Heart left ventricle (tissue), 13 donors: ENCODE data around the gene MKI67.

Experiments used
- POLR2A ChIP-seq, 2 donors: fragments of 450-650 bp; IDR thresholded peaks; one replicate each; pipeline ENCODE4 v1.6.1; 2017; ENCODE audit warnings: antibody characterized with exemption in 2 of 2, mild to moderate bottlenecking in 2 of 2, moderate library complexity in 2 of 2
- TF ChIP-seq, protein P1 (sequence below), 12 donors: fragments of 200-600 bp; sonication (generic) in 4 of 12; IDR thresholded peaks; one replicate each; pipeline versions ENCODE4 v1.5.0 to v1.8.0; 2018 to 2022; ENCODE audit warnings: antibody characterized with exemption in 12 of 12, mild to moderate bottlenecking in 5 of 12
- donor health status: ischemic (EF 13 %, LVEDD 7.1; RV severe dilation, severe dysfunction).
- donor health status: DM: no; HTN: yes; CAD: no.
- donor health status: DM: no; HTN: no; CAD: no.
- donor health status: ischemic (EF 25% LVEDD 6.9; RV normal size, moderate dysfunction).
- donor health status: ischemic (EF 25% LVEDD 5.7; RV mildly dilated, moderate dysfunction).
- donor health status: ischemic (EF 35%, LVEDD 5.7; RV mildly dilated, moderate dysfunction).
- donor health status: nonischemic (EF 11% LVEDD 7.7; RV severe dilation, severe dysfunction).
- donor health status: DM: yes; HTN: yes; CAD: no.
- donor health status: PGD.
- donor health status: ischemic (EF 29% LVEDD 5.4; RV normal size, mild dysfunction).
- donor health status: nonischemic (EF 23%, LVEDD 6.1; RV moderate dilation, normal function).

DNA sequence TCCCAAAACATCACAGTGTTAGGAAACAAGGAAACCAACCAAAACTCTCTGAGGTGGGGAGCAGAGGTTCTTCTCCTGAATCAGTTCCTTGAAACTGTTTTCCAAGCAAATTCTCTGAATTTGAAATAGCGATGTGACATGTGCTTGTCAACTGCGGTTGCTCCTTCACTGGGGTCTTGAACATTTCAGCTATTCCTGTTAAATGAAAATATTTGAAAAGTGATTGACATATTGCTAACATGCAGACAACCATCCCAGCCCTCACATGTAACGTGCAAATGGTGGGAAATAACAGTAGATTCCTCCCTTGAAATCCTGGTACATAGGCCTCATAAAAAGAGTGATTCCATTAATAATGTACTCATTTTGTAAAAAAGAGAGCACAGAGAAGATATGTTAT is 15.9 kb downstream of the MKI67 start:
- TF ChIP-seq, protein P1, sequence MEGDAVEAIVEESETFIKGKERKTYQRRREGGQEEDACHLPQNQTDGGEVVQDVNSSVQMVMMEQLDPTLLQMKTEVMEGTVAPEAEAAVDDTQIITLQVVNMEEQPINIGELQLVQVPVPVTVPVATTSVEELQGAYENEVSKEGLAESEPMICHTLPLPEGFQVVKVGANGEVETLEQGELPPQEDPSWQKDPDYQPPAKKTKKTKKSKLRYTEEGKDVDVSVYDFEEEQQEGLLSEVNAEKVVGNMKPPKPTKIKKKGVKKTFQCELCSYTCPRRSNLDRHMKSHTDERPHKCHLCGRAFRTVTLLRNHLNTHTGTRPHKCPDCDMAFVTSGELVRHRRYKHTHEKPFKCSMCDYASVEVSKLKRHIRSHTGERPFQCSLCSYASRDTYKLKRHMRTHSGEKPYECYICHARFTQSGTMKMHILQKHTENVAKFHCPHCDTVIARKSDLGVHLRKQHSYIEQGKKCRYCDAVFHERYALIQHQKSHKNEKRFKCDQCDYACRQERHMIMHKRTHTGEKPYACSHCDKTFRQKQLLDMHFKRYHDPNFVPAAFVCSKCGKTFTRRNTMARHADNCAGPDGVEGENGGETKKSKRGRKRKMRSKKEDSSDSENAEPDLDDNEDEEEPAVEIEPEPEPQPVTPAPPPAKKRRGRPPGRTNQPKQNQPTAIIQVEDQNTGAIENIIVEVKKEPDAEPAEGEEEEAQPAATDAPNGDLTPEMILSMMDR (IDR thresholded peaks at IDR 0.05), result no peak
- no peak for TF ChIP-seq POLR2A (IDR thresholded peaks at IDR 0.05)
